Right atrium auricular region (tissue), 2 donors: ENCODE data around the gene MMADHC. TPM values are rescaled to one million over a fixed set of nuclear protein-coding genes. Genes with fewer than 3 reads are reported as not detected.

ENCODE experiments used
- DNase-seq: peaks from one replicate; pipeline ENCODE4 v3.0.0-alpha.2; 2019; ENCODE audit warnings: low spot score
- H3K27ac ChIP-seq, 2 donors: fragments of 200-600 bp; sonication (generic); 1 replicate in 1 of 2; 2 replicates in 1 of 2; pipeline ENCODE4 v1.5.1; 2016 to 2019
- H3K27me3 ChIP-seq, 2 donors: fragments of 200-600 bp; sonication (generic); one replicate each; pipeline versions ENCODE4 v1.5.1 to v1.6.0; 2017 to 2019
- H3K36me3 ChIP-seq: fragments of 200-600 bp; sonication (generic); one replicate; pipeline ENCODE4 v1.5.1; 2016
- H3K4me1 ChIP-seq, 2 donors: fragments of 200-600 bp; sonication (generic); one replicate each; pipeline versions ENCODE4 v1.5.1 to v1.6.0; 2017 to 2019
- H3K4me3 ChIP-seq, 2 donors: fragments of 200-600 bp; sonication (generic); 1 replicate in 1 of 2; 2 replicates in 1 of 2; pipeline ENCODE4 v1.5.1; 2017 to 2019; ENCODE audit warnings: mild to moderate bottlenecking in 1 of 2, moderate library complexity in 1 of 2
- H3K9me3 ChIP-seq, 2 donors: fragments of 200-600 bp; sonication (generic); one replicate each; pipeline ENCODE4 v1.5.1; 2019
- CTCF ChIP-seq, 2 donors: fragments of 200-600 bp; sonication (generic); IDR thresholded peaks; one replicate each; pipeline ENCODE4 v1.5.1; 2019; ENCODE audit warnings: antibody characterized with exemption in 2 of 2
- total RNA-seq, 2 donors: library from RNA; depleted of rRNA; stranded (reverse); fragments of >200 nt; gene quantifications; one replicate each; pipeline ENCODE4 v1.1.0, GENCODE V29; 2016

The MMADHC gene
- total RNA-seq, 2 donors from 2014 or later, result 82.3 to 90.5 TPM

- DNase-seq, result no peak
- H3K27me3 ChIP-seq, result no peaks in the 10 kb centered on the region
- no peak for TF ChIP-seq CTCF (IDR thresholded peaks at IDR 0.05)
- H3K9me3 ChIP-seq, result no peaks in the 10 kb centered on the region
- no peaks in the 10 kb centered on the region for H3K36me3 ChIP-seq
- no peak overlapping the region for H3K27ac ChIP-seq
- H3K4me1 ChIP-seq, result no peaks in the 10 kb centered on the region
- no peak overlapping the region for H3K4me3 ChIP-seq
Measured at GRCh38 chr2:149612122-149612521, 24.5 kb upstream of the MMADHC start.

- H3K27ac ChIP-seq, result no peak overlapping the region
- TF ChIP-seq CTCF (IDR thresholded peaks at IDR 0.05), result no peak
Measured at GRCh38 chr2:149611100-149611820, 23.7 kb upstream of the MMADHC start.

GRCh38 chr2:149606251-149606811 is 18.8 kb upstream of the MMADHC start:
- Histone ChIP-seq H3K27ac (no peak overlapping the region), H3K9me3 (no peaks in the 10 kb centered on the region), H3K27me3 (no peaks in the 10 kb centered on the region), H3K4me1 (no peaks in the 10 kb centered on the region), H3K4me3 (no peak overlapping the region), H3K36me3 (no peaks in the 10 kb centered on the region)
- no peak for TF ChIP-seq CTCF (IDR thresholded peaks at IDR 0.05)
- no peak for DNase-seq

More at GRCh38 chr2:149611100-149611820, 23.7 kb upstream of the MMADHC start:
- DNase-seq, result no peak
- Histone ChIP-seq H3K9me3 (no peaks in the 10 kb centered on the region), H3K36me3 (no peaks in the 10 kb centered on the region), H3K27me3 (no peaks in the 10 kb centered on the region), H3K4me3 (no peak overlapping the region), H3K4me1 (no peaks in the 10 kb centered on the region)

- Histone ChIP-seq H3K27me3 (no peaks in the 10 kb centered on the region), H3K9me3 (no peaks in the 10 kb centered on the region), H3K4me1 (no peaks in the 10 kb centered on the region), H3K4me3 (no peak overlapping the region), H3K36me3 (no peaks in the 10 kb centered on the region), H3K27ac (no peak overlapping the region)
- TF ChIP-seq CTCF (IDR thresholded peaks at IDR 0.05), result no peak
- DNase-seq, result no peak
Measured at GRCh38 chr2:149603248-149603647, 15.7 kb upstream of the MMADHC start.

- H3K4me1 ChIP-seq, result peaks cover 0 to 10% of the 10 kb centered on the region in 2 donors
- no peaks in the 10 kb centered on the region for H3K9me3 ChIP-seq
- TF ChIP-seq CTCF (IDR thresholded peaks at IDR 0.05), result no peak
- no peak overlapping the region for H3K27ac ChIP-seq
- no peaks in the 10 kb centered on the region for H3K36me3 ChIP-seq
- no peaks in the 10 kb centered on the region for H3K27me3 ChIP-seq
- H3K4me3 ChIP-seq, result no peak overlapping the region
- DNase-seq, result no peak
Measured at GRCh38 chr2:149601141-149601796, 13.7 kb upstream of the MMADHC start.
